Measurements from ENCODE around the gene CAMKK1.
A peak's percentile ranks its signal among the peaks of the same experiment; 100 is the strongest.

CAMKK1 gene

GRCh38 chr17:3885271-3885670 is 7.6 kb downstream of the CAMKK1 start:
- H3K4me3 ChIP-seq (ENCODE audit: insufficient read depth in 1 of 2, low read depth in 1 of 2, low read length in 2 of 2), result no peak overlapping the region
- no peak overlapping the region for H2BK120ac ChIP-seq (ENCODE audit: low read depth, low read length)
- H3K27ac ChIP-seq (ENCODE audit: low read length, poor library complexity, severe bottlenecking), result peak overlapping the region; percentile 63
- H2AK5ac ChIP-seq (ENCODE audit: low read length, severe bottlenecking), result peak overlapping the region; percentile 49
- H3K4ac ChIP-seq (ENCODE audit: low read depth in 1 of 2, low read length in 2 of 2), result no peak overlapping the region
- peaks cover 45 to 50% of the 10 kb centered on the region in 2 experiments for H3K36me3 ChIP-seq (ENCODE audit: control insufficient read depth in 1 of 2, insufficient read depth in 2 of 2, low read depth in 1 of 2, low read length in 2 of 2)
- no peak for DNase-seq
- H4K91ac ChIP-seq (ENCODE audit: low read length), result peak overlapping the region; percentile 53
- no peak overlapping the region for H3K23ac ChIP-seq (ENCODE audit: low read length in 2 of 2)
- H3K4me1 ChIP-seq (ENCODE audit: control insufficient read depth, insufficient read depth, low read depth, low read length), result peaks cover 64% of the 10 kb centered on the region
- peak overlapping the region; percentile 1 for H3K4me2 ChIP-seq (ENCODE audit: low read length, poor library complexity, severe bottlenecking)
- H2AFZ ChIP-seq (ENCODE audit: low read depth, low read length), result no peak overlapping the region
- H3K14ac ChIP-seq (ENCODE audit: low read length in 2 of 2), result no peak overlapping the region
- H3K9ac ChIP-seq (ENCODE audit: low read length), result peak overlapping the region; percentile 68
- H3K18ac ChIP-seq (ENCODE audit: low read depth in 1 of 2, low read length in 2 of 2), result peak overlapping the region in 1 of 2 experiments; percentile 59
- no peak overlapping the region for H2BK5ac ChIP-seq (ENCODE audit: low read depth, low read length, poor library complexity, severe bottlenecking)
- peaks cover 9% of the 10 kb centered on the region for H3K79me1 ChIP-seq (replicated peaks; ENCODE audit: low read length, poor library complexity, severe bottlenecking)
- H4K8ac ChIP-seq (ENCODE audit: low read length), result no peak overlapping the region
- no peaks in the 10 kb centered on the region for H3K9me3 ChIP-seq (ENCODE audit: control insufficient read depth, low read length)
- H2BK12ac ChIP-seq (ENCODE audit: low read length in 2 of 2), result peak overlapping the region in 1 of 2 experiments; percentile 11
- H2BK15ac ChIP-seq (ENCODE audit: low read depth, poor library complexity, severe bottlenecking), result no peak overlapping the region
- H3K27me3 ChIP-seq (ENCODE audit: control insufficient read depth in 1 of 2, insufficient read depth in 1 of 2, low read length in 2 of 2), result no peaks in the 10 kb centered on the region
- WGBS, result 95% methylated on average over 14 of the region's 14 CpGs

- H3K4me1 ChIP-seq (ENCODE audit: control insufficient read depth, insufficient read depth, low read depth, low read length), result peaks cover 64% of the 10 kb centered on the region
- H3K4me3 ChIP-seq (ENCODE audit: insufficient read depth in 1 of 2, low read depth in 1 of 2, low read length in 2 of 2), result no peak overlapping the region
- no peak overlapping the region for H3K14ac ChIP-seq (ENCODE audit: low read length in 2 of 2)
- H2BK120ac ChIP-seq (ENCODE audit: low read depth, low read length), result no peak overlapping the region
- H3K18ac ChIP-seq (ENCODE audit: low read depth in 1 of 2, low read length in 2 of 2), result no peak overlapping the region
- H3K27ac ChIP-seq (ENCODE audit: low read length, poor library complexity, severe bottlenecking), result no peak overlapping the region
- DNase-seq, result no peak
- H4K8ac ChIP-seq (ENCODE audit: low read length), result no peak overlapping the region
- H3K79me1 ChIP-seq (replicated peaks; ENCODE audit: low read length, poor library complexity, severe bottlenecking), result peaks cover 9% of the 10 kb centered on the region
- H2BK15ac ChIP-seq (ENCODE audit: low read depth, poor library complexity, severe bottlenecking), result peak overlapping the region; percentile 26
- no peaks in the 10 kb centered on the region for H3K27me3 ChIP-seq (ENCODE audit: control insufficient read depth in 1 of 2, insufficient read depth in 1 of 2, low read length in 2 of 2)
- H2BK5ac ChIP-seq (ENCODE audit: low read depth, low read length, poor library complexity, severe bottlenecking), result no peak overlapping the region
- no peak overlapping the region for H3K4ac ChIP-seq (ENCODE audit: low read depth in 1 of 2, low read length in 2 of 2)
- no peak overlapping the region for H2BK12ac ChIP-seq (ENCODE audit: low read length in 2 of 2)
- H2AK5ac ChIP-seq (ENCODE audit: low read length, severe bottlenecking), result peak overlapping the region; percentile 12
- no peak overlapping the region for H2AFZ ChIP-seq (ENCODE audit: low read depth, low read length)
- no peak overlapping the region for H3K9ac ChIP-seq (ENCODE audit: low read length)
- no peak overlapping the region for H3K23ac ChIP-seq (ENCODE audit: low read length in 2 of 2)
- H3K4me2 ChIP-seq (ENCODE audit: low read length, poor library complexity, severe bottlenecking), result no peak overlapping the region
- H3K9me3 ChIP-seq (ENCODE audit: control insufficient read depth, low read length), result no peaks in the 10 kb centered on the region
- over 99% methylated on average over 12 of the region's 12 CpGs for WGBS
- peaks cover 45 to 58% of the 10 kb centered on the region in 2 experiments for H3K36me3 ChIP-seq (ENCODE audit: control insufficient read depth in 1 of 2, insufficient read depth in 2 of 2, low read depth in 1 of 2, low read length in 2 of 2)
- no peak overlapping the region for H4K91ac ChIP-seq (ENCODE audit: low read length)
These were observed 8.7 kb downstream of the CAMKK1 start for GRCh38 chr17:3884188-3884587.

- H3K36me3 ChIP-seq (ENCODE audit: control insufficient read depth in 1 of 2, insufficient read depth in 2 of 2, low read depth in 1 of 2, low read length in 2 of 2), result peaks cover 53 to 57% of the 10 kb centered on the region in 2 experiments
- H4K91ac ChIP-seq (ENCODE audit: low read length), result no peak overlapping the region
- no peak overlapping the region for H2AFZ ChIP-seq (ENCODE audit: low read depth, low read length)
- H3K14ac ChIP-seq (ENCODE audit: low read length in 2 of 2), result no peak overlapping the region
- H2AK5ac ChIP-seq (ENCODE audit: low read length, severe bottlenecking), result no peak overlapping the region
- no peak overlapping the region for H4K8ac ChIP-seq (ENCODE audit: low read length)
- no peak overlapping the region for H3K27ac ChIP-seq (ENCODE audit: low read length, poor library complexity, severe bottlenecking)
- no peak overlapping the region for H2BK120ac ChIP-seq (ENCODE audit: low read depth, low read length)
- H3K18ac ChIP-seq (ENCODE audit: low read depth in 1 of 2, low read length in 2 of 2), result no peak overlapping the region
- no peak overlapping the region for H2BK5ac ChIP-seq (ENCODE audit: low read depth, low read length, poor library complexity, severe bottlenecking)
- H2BK15ac ChIP-seq (ENCODE audit: low read depth, poor library complexity, severe bottlenecking), result no peak overlapping the region
- no peaks in the 10 kb centered on the region for H3K27me3 ChIP-seq (ENCODE audit: control insufficient read depth in 1 of 2, insufficient read depth in 1 of 2, low read length in 2 of 2)
- WGBS, result 80% methylated on average over 4 of the region's 4 CpGs
- H3K4me2 ChIP-seq (ENCODE audit: low read length, poor library complexity, severe bottlenecking), result no peak overlapping the region
- no peak overlapping the region for H3K23ac ChIP-seq (ENCODE audit: low read length in 2 of 2)
- no peak overlapping the region for H3K4ac ChIP-seq (ENCODE audit: low read depth in 1 of 2, low read length in 2 of 2)
- no peak for DNase-seq
- H3K4me3 ChIP-seq (ENCODE audit: insufficient read depth in 1 of 2, low read depth in 1 of 2, low read length in 2 of 2), result no peak overlapping the region
- peaks cover 9% of the 10 kb centered on the region for H3K79me1 ChIP-seq (replicated peaks; ENCODE audit: low read length, poor library complexity, severe bottlenecking)
- H3K4me1 ChIP-seq (ENCODE audit: control insufficient read depth, insufficient read depth, low read depth, low read length), result peaks cover 48% of the 10 kb centered on the region
- H2BK12ac ChIP-seq (ENCODE audit: low read length in 2 of 2), result no peak overlapping the region
- H3K9me3 ChIP-seq (ENCODE audit: control insufficient read depth, low read length), result no peaks in the 10 kb centered on the region
- no peak overlapping the region for H3K9ac ChIP-seq (ENCODE audit: low read length)
These were observed 10.6 kb downstream of the CAMKK1 start for GRCh38 chr17:3882276-3882675.

GRCh38 chr17:3880983-3881382 is 11.9 kb downstream of the CAMKK1 start:
- Histone ChIP-seq H3K27ac (ENCODE audit: low read length, poor library complexity, severe bottlenecking) (no peak overlapping the region), H3K18ac (ENCODE audit: low read depth in 1 of 2, low read length in 2 of 2) (no peak overlapping the region), H3K23ac (ENCODE audit: low read length in 2 of 2) (no peak overlapping the region), H3K27me3 (ENCODE audit: control insufficient read depth in 1 of 2, insufficient read depth in 1 of 2, low read length in 2 of 2) (no peaks in the 10 kb centered on the region), H2AFZ (ENCODE audit: low read depth, low read length) (no peak overlapping the region), H3K36me3 (ENCODE audit: control insufficient read depth in 1 of 2, insufficient read depth in 2 of 2, low read depth in 1 of 2, low read length in 2 of 2) (peaks cover 63 to 65% of the 10 kb centered on the region in 2 experiments), H3K79me1 (replicated peaks; ENCODE audit: low read length, poor library complexity, severe bottlenecking) (peaks cover 10% of the 10 kb centered on the region), H3K4me1 (ENCODE audit: control insufficient read depth, insufficient read depth, low read depth, low read length) (peaks cover 36% of the 10 kb centered on the region), H2BK12ac (ENCODE audit: low read length in 2 of 2) (no peak overlapping the region), H3K14ac (ENCODE audit: low read length in 2 of 2) (no peak overlapping the region), H2BK15ac (ENCODE audit: low read depth, poor library complexity, severe bottlenecking) (no peak overlapping the region), H3K4me2 (ENCODE audit: low read length, poor library complexity, severe bottlenecking) (no peak overlapping the region), H3K4me3 (ENCODE audit: insufficient read depth in 1 of 2, low read depth in 1 of 2, low read length in 2 of 2) (no peak overlapping the region), H4K8ac (ENCODE audit: low read length) (no peak overlapping the region), H2BK120ac (ENCODE audit: low read depth, low read length) (no peak overlapping the region), H3K4ac (ENCODE audit: low read depth in 1 of 2, low read length in 2 of 2) (no peak overlapping the region), H2AK5ac (ENCODE audit: low read length, severe bottlenecking) (no peak overlapping the region), H2BK5ac (ENCODE audit: low read depth, low read length, poor library complexity, severe bottlenecking) (no peak overlapping the region), H3K9ac (ENCODE audit: low read length) (no peak overlapping the region), H4K91ac (ENCODE audit: low read length) (no peak overlapping the region), H3K9me3 (ENCODE audit: control insufficient read depth, low read length) (no peaks in the 10 kb centered on the region)
- WGBS, result 97% methylated on average over 7 of the region's 7 CpGs
- no peak for DNase-seq
